Mesenchymal stem cell (in vitro differentiated cells and primary cell): ENCODE results near the gene PRRC2B.

Experiments
- DNase-seq: peaks from one replicate; pipeline ENCODE4 v3.0.0-alpha.2; 2013
- H2AFZ ChIP-seq: one replicate; pipeline ENCODE4 v1.6.1; 2013; ENCODE audit warnings: low read depth, mild to moderate bottlenecking, control low read depth, inconsistent platforms, low read length, moderate library complexity
- H2AK5ac ChIP-seq: 2 replicates; pipeline ENCODE4 v1.6.1; 2013; ENCODE audit warnings: low read length, moderate library complexity, mild to moderate bottlenecking, inconsistent platforms; ENCODE audit not compliant: severe bottlenecking
- H2BK120ac ChIP-seq: one replicate; pipeline ENCODE4 v1.6.1; 2013; ENCODE audit warnings: low read depth, mild to moderate bottlenecking, inconsistent platforms, low read length, moderate library complexity
- H2BK12ac ChIP-seq, 2 experiments: one replicate each; pipeline ENCODE4 v1.6.1; 2013; ENCODE audit warnings: inconsistent platforms in 2 of 2, low read length in 2 of 2, mild to moderate bottlenecking in 2 of 2, moderate library complexity in 2 of 2, control low read depth in 1 of 2
- H2BK15ac ChIP-seq: one replicate; pipeline ENCODE4 v1.6.1; 2013; ENCODE audit warnings: mild to moderate bottlenecking, low read depth, inconsistent platforms; ENCODE audit not compliant: poor library complexity, severe bottlenecking
- H2BK5ac ChIP-seq: 2 replicates; pipeline ENCODE4 v1.6.1; 2013; ENCODE audit warnings: low read depth, mild to moderate bottlenecking, low read length, control low read depth, inconsistent platforms; ENCODE audit not compliant: poor library complexity, severe bottlenecking
- H3K14ac ChIP-seq, 2 experiments: one replicate each; pipeline ENCODE4 v1.6.1; 2013; ENCODE audit warnings: inconsistent platforms in 2 of 2, low read length in 2 of 2, control low read depth in 1 of 2, mild to moderate bottlenecking in 1 of 2, moderate library complexity in 1 of 2
- H3K18ac ChIP-seq, 2 experiments: one replicate each; pipeline ENCODE4 v1.6.1; 2013; ENCODE audit warnings: inconsistent platforms in 2 of 2, low read length in 2 of 2, control low read depth in 1 of 2, low read depth in 1 of 2, mild to moderate bottlenecking in 1 of 2
- H3K23ac ChIP-seq, 2 experiments: one replicate each; pipeline ENCODE4 v1.6.1; 2013; ENCODE audit warnings: inconsistent platforms in 2 of 2, low read length in 2 of 2, mild to moderate bottlenecking in 2 of 2, moderate library complexity in 2 of 2, control low read depth in 1 of 2
- H3K27ac ChIP-seq: 2 replicates; pipeline ENCODE4 v1.5.1; 2013; ENCODE audit warnings: mild to moderate bottlenecking, moderate library complexity, low read length, control low read depth, inconsistent platforms; ENCODE audit not compliant: poor library complexity, severe bottlenecking
- H3K27me3 ChIP-seq, 2 experiments: 2 replicates each; pipeline versions ENCODE4 v1.6.1 to v1.7.0; 2013; ENCODE audit warnings: low read length in 2 of 2, mild to moderate bottlenecking in 2 of 2, moderate library complexity in 2 of 2, control low read depth in 1 of 2, inconsistent platforms in 1 of 2; ENCODE audit not compliant: control insufficient read depth in 1 of 2, insufficient read depth in 1 of 2
- H3K36me3 ChIP-seq, 2 experiments: 2 replicates each; pipeline versions ENCODE4 v1.6.1 to v1.7.0; 2013; ENCODE audit warnings: low read length in 2 of 2, control low read depth in 1 of 2, inconsistent platforms in 1 of 2, low read depth in 1 of 2, mild to moderate bottlenecking in 1 of 2; ENCODE audit not compliant: insufficient read depth in 2 of 2, control insufficient read depth in 1 of 2
- H3K4ac ChIP-seq, 2 experiments: one replicate each; pipeline ENCODE4 v1.6.1; 2013; ENCODE audit warnings: inconsistent platforms in 2 of 2, low read length in 2 of 2, mild to moderate bottlenecking in 2 of 2, moderate library complexity in 2 of 2, control low read depth in 1 of 2, low read depth in 1 of 2
- H3K4me1 ChIP-seq: 2 replicates; pipeline ENCODE4 v1.6.1; 2013; ENCODE audit warnings: low read depth, low read length, control low read depth; ENCODE audit not compliant: control insufficient read depth, insufficient read depth
- H3K4me2 ChIP-seq: 2 replicates; pipeline ENCODE4 v1.6.1; 2013; ENCODE audit warnings: low read length, mild to moderate bottlenecking, inconsistent platforms; ENCODE audit not compliant: poor library complexity, severe bottlenecking
- H3K4me3 ChIP-seq, 2 experiments: 2 replicates each; pipeline versions ENCODE4 v1.5.1 to v1.7.0; 2013; ENCODE audit warnings: low read length in 2 of 2, mild to moderate bottlenecking in 2 of 2, control low read depth in 1 of 2, low read depth in 1 of 2; ENCODE audit not compliant: insufficient read depth in 1 of 2
- H3K79me1 ChIP-seq: replicated peaks from 2 replicates; pipeline ENCODE4 v1.6.1; 2013; ENCODE audit warnings: mild to moderate bottlenecking, control low read depth, low read length, inconsistent platforms; ENCODE audit not compliant: poor library complexity, severe bottlenecking
- H3K9ac ChIP-seq: 2 replicates; pipeline ENCODE4 v1.7.0; 2013; ENCODE audit warnings: mild to moderate bottlenecking, low read length, moderate library complexity
- H3K9me3 ChIP-seq: 2 replicates; pipeline ENCODE4 v1.7.0; 2013; ENCODE audit warnings: mild to moderate bottlenecking, low read length; ENCODE audit not compliant: control insufficient read depth
- H4K8ac ChIP-seq: one replicate; pipeline ENCODE4 v1.6.1; 2013; ENCODE audit warnings: inconsistent platforms, mild to moderate bottlenecking, low read length, moderate library complexity
- H4K91ac ChIP-seq: one replicate; pipeline ENCODE4 v1.6.1; 2013; ENCODE audit warnings: mild to moderate bottlenecking, low read length, inconsistent platforms
- WGBS: methylation state at CpG from one replicate; pipeline ENCODE4 v1.1.7; 2013; ENCODE audit warnings: mixed read lengths; 5-methylcytosine and 5-hydroxymethylcytosine counted together

The PRRC2B gene

GRCh38 chr9:131423171-131423581 is 29.3 kb downstream of the PRRC2B start:
- H3K27ac ChIP-seq = peak overlapping the region; percentile 99
- H2BK5ac ChIP-seq = peak overlapping the region; percentile 99
- no peak overlapping the region for H3K4ac ChIP-seq
- no peak overlapping the region for H2BK12ac ChIP-seq
- no peak overlapping the region for H2AFZ ChIP-seq
- 34% methylated on average over 13 of the region's 14 CpGs for WGBS
- H2BK15ac ChIP-seq = no peak overlapping the region
- H3K79me1 ChIP-seq = peaks cover 1% of the 10 kb centered on the region
- H3K18ac ChIP-seq = peak overlapping the region in 1 of 2 experiments; percentile 69
- H3K23ac ChIP-seq = peak overlapping the region in 1 of 2 experiments; percentile 34
- no peaks in the 10 kb centered on the region for H3K9me3 ChIP-seq
- peak overlapping the region in 1 of 2 experiments; percentile 15 for H3K4me3 ChIP-seq
- H2AK5ac ChIP-seq = no peak overlapping the region
- H3K9ac ChIP-seq = peak overlapping the region; percentile 55
- no peak overlapping the region for H4K8ac ChIP-seq
- H3K27me3 ChIP-seq = no peaks in the 10 kb centered on the region
- peak overlapping the region; percentile 40 for H3K4me2 ChIP-seq
- no peak overlapping the region for H4K91ac ChIP-seq
- H3K4me1 ChIP-seq = peaks cover 50% of the 10 kb centered on the region
- H3K36me3 ChIP-seq = peaks cover 0 to 19% of the 10 kb centered on the region in 2 experiments
- H2BK120ac ChIP-seq = no peak overlapping the region
- DNase-seq = peak; percentile 90
- H3K14ac ChIP-seq = no peak overlapping the region

- no peak overlapping the region for H3K9ac ChIP-seq
- 100% methylated on average over 3 of the region's 3 CpGs for WGBS
- no peak overlapping the region for H2BK120ac ChIP-seq
- no peak for DNase-seq
- no peak overlapping the region for H2AFZ ChIP-seq
- no peak overlapping the region for H2BK5ac ChIP-seq
- no peak overlapping the region for H3K23ac ChIP-seq
- H2AK5ac ChIP-seq = no peak overlapping the region
- no peak overlapping the region for H3K4me2 ChIP-seq
- no peak overlapping the region for H2BK15ac ChIP-seq
- no peak overlapping the region for H3K4me3 ChIP-seq
- H3K4ac ChIP-seq = no peak overlapping the region
- no peak overlapping the region for H3K27ac ChIP-seq
- peaks cover 4 to 16% of the 10 kb centered on the region in 2 experiments for H3K36me3 ChIP-seq
- no peak overlapping the region for H3K18ac ChIP-seq
- no peaks in the 10 kb centered on the region for H3K27me3 ChIP-seq
- H3K14ac ChIP-seq = no peak overlapping the region
- peaks cover 34% of the 10 kb centered on the region for H3K4me1 ChIP-seq
- H4K91ac ChIP-seq = no peak overlapping the region
- no peak overlapping the region for H4K8ac ChIP-seq
- no peaks in the 10 kb centered on the region for H3K9me3 ChIP-seq
- no peak overlapping the region for H2BK12ac ChIP-seq
- H3K79me1 ChIP-seq = peaks cover 1% of the 10 kb centered on the region
Observed at GRCh38 chr9:131426545-131426944, 32.7 kb downstream of the PRRC2B start.

GRCh38 chr9:131429121-131430012 is 35.5 kb downstream of the PRRC2B start:
- Histone ChIP-seq H2BK15ac (no peak overlapping the region), H4K91ac (no peak overlapping the region), H3K14ac (no peak overlapping the region), H3K4me2 (no peak overlapping the region), H3K4me1 (peaks cover 27% of the 10 kb centered on the region), H2BK12ac (no peak overlapping the region), H2AK5ac (no peak overlapping the region), H3K79me1 (no peaks in the 10 kb centered on the region), H2BK120ac (no peak overlapping the region), H3K27me3 (no peaks in the 10 kb centered on the region), H3K23ac (no peak overlapping the region), H2AFZ (no peak overlapping the region), H2BK5ac (no peak overlapping the region), H3K27ac (no peak overlapping the region), H3K18ac (no peak overlapping the region), H3K9ac (no peak overlapping the region), H3K36me3 (peaks cover 30% of the 10 kb centered on the region in 2 experiments), H4K8ac (no peak overlapping the region), H3K4ac (no peak overlapping the region), H3K4me3 (no peak overlapping the region), H3K9me3 (no peaks in the 10 kb centered on the region)
- peak; percentile 54 for DNase-seq
- 88% methylated on average over 10 of the region's 10 CpGs for WGBS

GRCh38 chr9:131432050-131432449 is 38.2 kb downstream of the PRRC2B start:
- Histone ChIP-seq H3K4me2 (no peak overlapping the region), H2AK5ac (no peak overlapping the region), H2BK15ac (no peak overlapping the region), H3K27me3 (no peaks in the 10 kb centered on the region), H2AFZ (no peak overlapping the region), H3K4me1 (peaks cover 22% of the 10 kb centered on the region), H3K18ac (no peak overlapping the region), H3K4me3 (no peak overlapping the region), H3K23ac (no peak overlapping the region), H3K9me3 (no peaks in the 10 kb centered on the region), H4K8ac (no peak overlapping the region), H2BK12ac (no peak overlapping the region), H3K14ac (no peak overlapping the region), H2BK120ac (no peak overlapping the region), H4K91ac (no peak overlapping the region), H2BK5ac (no peak overlapping the region), H3K36me3 (peaks cover 38 to 54% of the 10 kb centered on the region in 2 experiments), H3K9ac (no peak overlapping the region), H3K79me1 (peaks cover 6% of the 10 kb centered on the region), H3K27ac (peak overlapping the region; percentile 86), H3K4ac (no peak overlapping the region)
- DNase-seq = no peak
- WGBS = 97% methylated on average over 4 of the region's 4 CpGs
